Aorta (tissue), 5 donors: Measurements from ENCODE around the gene KRTAP19-3. TPM values are rescaled to one million over a fixed set of nuclear protein-coding genes. Genes with fewer than 3 reads are reported as not detected.

Experiments used
- ATAC-seq: fragments of 200-7000 bp; cut with Tn5 transposase; one replicate; pipeline ENCODE4 v1.9.1; 2022; ENCODE audit warnings: moderate library complexity; ENCODE audit not compliant: low FRiP score
- DNase-seq, 2 donors: peaks; one replicate each; pipeline ENCODE4 v3.0.0-alpha.2; 2020
- H3K27ac ChIP-seq, 2 donors: one replicate each; pipeline ENCODE4 v1.5.1; 2013; ENCODE audit warnings: low read length in 2 of 2, mild to moderate bottlenecking in 2 of 2, moderate library complexity in 2 of 2, control low read depth in 1 of 2, inconsistent platforms in 1 of 2, low read depth in 1 of 2
- H3K27me3 ChIP-seq, 2 donors: one replicate each; pipeline ENCODE4 v1.6.1; 2013; ENCODE audit warnings: control low read depth in 1 of 2, low read length in 1 of 2, mild to moderate bottlenecking in 1 of 2, moderate library complexity in 1 of 2; ENCODE audit not compliant: insufficient read depth in 2 of 2, control insufficient read depth in 1 of 2
- H3K36me3 ChIP-seq, 2 donors: one replicate each; pipeline ENCODE4 v1.6.1; 2013; ENCODE audit warnings: control low read depth in 1 of 2, low read length in 1 of 2, mild to moderate bottlenecking in 1 of 2; ENCODE audit not compliant: insufficient read depth in 2 of 2, control insufficient read depth in 1 of 2
- H3K4me1 ChIP-seq, 2 donors: one replicate each; pipeline ENCODE4 v1.6.1; 2013; ENCODE audit warnings: low read length in 2 of 2, control low read depth in 1 of 2, mild to moderate bottlenecking in 1 of 2, moderate library complexity in 1 of 2; ENCODE audit not compliant: insufficient read depth in 2 of 2, control insufficient read depth in 1 of 2
- H3K4me3 ChIP-seq, 2 donors: one replicate each; pipeline ENCODE4 v1.5.1; 2013; ENCODE audit warnings: low read length in 2 of 2, control low read depth in 1 of 2, mild to moderate bottlenecking in 1 of 2
- H3K9me3 ChIP-seq: one replicate; pipeline ENCODE4 v1.6.1; 2013; ENCODE audit warnings: mild to moderate bottlenecking, low read length; ENCODE audit not compliant: control insufficient read depth
- WGBS, 2 donors: extraction: QIAGEN DNeasy Blood & Tissue Kit; methylation state at CpG; one replicate each; pipeline ENCODE4 v1.1.7; 2013; 5-methylcytosine and 5-hydroxymethylcytosine counted together
- intact Hi-C, 2 donors: fragments of 100-400 bp; cut with DNase I; formaldehyde crosslinking; loops; one replicate each; pipeline versions ENCODE4 v1.14.2 to v1.15.0; 2022
- polyA plus RNA-seq, 2 donors: library from polyadenylated mRNA; stranded (reverse); fragments of 200-250 nt; gene quantifications; one replicate each; pipeline ENCODE4 v1.2.3, GENCODE V29; 2013
- total RNA-seq, 2 donors: library from RNA; stranded (reverse); fragmentation: NEBNext Ultra II Directional; extraction: Animal tissue kit (Norgen Biotek cat#: 25700); gene quantifications; one replicate each; pipeline ENCODE4 v1.2.1, GENCODE V29; 2021
- donor health status: healthy with polysubstance abuse.
- donor health status: Bipolar disorder and iron deficiency.
- donor health status: DM: no; HTN: no; CAD: no.
- donor health status: DM: no; HTN: no; CAD: no.
- donor health status: DM: yes; HTN: yes; CAD: no.

The KRTAP19-3 gene
- total and polyA plus RNA-seq, 4 donors = not detected

GRCh38 chr21:30480145-30480544 lies 11.7 kb downstream of the KRTAP19-3 start, which contains the start of gene KRTAP19-1:
KRTAP19-1 (minus strand) TSS chr21:30480367; CDS start chr21:30480317, 50 bp downstream.
- H3K27ac ChIP-seq = no peak within 1 kb of the TSS

GRCh38 chr21:30479259-30479658 lies 12.6 kb downstream of the KRTAP19-3 start:
- Histone ChIP-seq H3K36me3 (no peaks in the 10 kb centered on the region), H3K9me3 (no peaks in the 10 kb centered on the region), H3K27me3 (no peaks in the 10 kb centered on the region), H3K4me1 (no peaks in the 10 kb centered on the region), H3K4me3 (no peak overlapping the region), H3K27ac (no peak overlapping the region)
- ATAC-seq = no peak
- 19 to 29% methylated on average over 4 of the region's 4 CpGs for WGBS, 2 donors
- intact Hi-C loops = no loop called here
- DNase-seq = no peak

More at GRCh38 chr21:30480145-30480544, 11.7 kb downstream of the KRTAP19-3 start, which contains the start of gene KRTAP19-1:
- Histone ChIP-seq H3K4me1 (no peaks in the 10 kb centered on the region), H3K9me3 (no peaks in the 10 kb centered on the region), H3K4me3 (no peak within 1 kb of the TSS), H3K27me3 (no peaks in the 10 kb centered on the region), H3K36me3 (no peaks in the 10 kb centered on the region)
- intact Hi-C loops = no loop called here
- DNase-seq = peak in 1 of 2 donors; percentile 28
- WGBS, 2 donors = 93 to 94% methylated on average over 7 of the region's 7 CpGs
- no peak for ATAC-seq

GRCh38 chr21:30478004-30478403 lies 13.8 kb downstream of the KRTAP19-3 start:
- H3K9me3 ChIP-seq = no peaks in the 10 kb centered on the region
- H3K36me3 ChIP-seq = no peaks in the 10 kb centered on the region
- no peaks in the 10 kb centered on the region for H3K4me1 ChIP-seq
- no peak overlapping the region for H3K4me3 ChIP-seq
- intact Hi-C loops = no loop called here
- WGBS, 2 donors = 16 to 19% methylated on average over 3 of the region's 3 CpGs
- ATAC-seq (no peak), DNase-seq (no peak)
- no peak overlapping the region for H3K27ac ChIP-seq
- no peaks in the 10 kb centered on the region for H3K27me3 ChIP-seq

GRCh38 chr21:30468900-30469714 lies 22.7 kb downstream of the KRTAP19-3 start:
- H3K27me3 ChIP-seq = no peaks in the 10 kb centered on the region
- no peaks in the 10 kb centered on the region for H3K4me1 ChIP-seq
- DNase-seq (no peak), ATAC-seq (no peak)
- H3K4me3 ChIP-seq = no peak overlapping the region
- intact Hi-C loops = no loop called here
- H3K36me3 ChIP-seq = no peaks in the 10 kb centered on the region
- H3K27ac ChIP-seq = no peak overlapping the region
- no peaks in the 10 kb centered on the region for H3K9me3 ChIP-seq
- WGBS, 2 donors = 80 to 83% methylated on average over 6 of the region's 6 CpGs

GRCh38 chr21:30463713-30464112 lies 28.1 kb downstream of the KRTAP19-3 start:
- 68 to 88% methylated on average over 3 of the region's 3 CpGs for WGBS, 2 donors
- H3K27me3 ChIP-seq = no peaks in the 10 kb centered on the region
- H3K4me1 ChIP-seq = no peaks in the 10 kb centered on the region
- no peaks in the 10 kb centered on the region for H3K9me3 ChIP-seq
- intact Hi-C loops = no loop called here
- no peak for ATAC-seq
- no peak overlapping the region for H3K4me3 ChIP-seq
- H3K27ac ChIP-seq = no peak overlapping the region
- no peaks in the 10 kb centered on the region for H3K36me3 ChIP-seq
- DNase-seq = no peak

- ATAC-seq (no peak), DNase-seq (no peak)
- no peaks in the 10 kb centered on the region for H3K27me3 ChIP-seq
- H3K4me3 ChIP-seq = no peak overlapping the region
- H3K36me3 ChIP-seq = no peaks in the 10 kb centered on the region
- 96 to 99% methylated on average over 3 of the region's 3 CpGs for WGBS, 2 donors
- H3K27ac ChIP-seq = no peak overlapping the region
- intact Hi-C loops = no loop called here
- H3K4me1 ChIP-seq = no peaks in the 10 kb centered on the region
- no peaks in the 10 kb centered on the region for H3K9me3 ChIP-seq
Observed at GRCh38 chr21:30448514-30448913, 43.3 kb downstream of the KRTAP19-3 start.

- Histone ChIP-seq H3K4me1 (no peaks in the 10 kb centered on the region), H3K4me3 (no peak overlapping the region), H3K36me3 (no peaks in the 10 kb centered on the region), H3K27ac (no peak overlapping the region), H3K27me3 (no peaks in the 10 kb centered on the region), H3K9me3 (no peaks in the 10 kb centered on the region)
- no peak for DNase-seq
- intact Hi-C loops = no loop called here
- WGBS, 2 donors = 48 to 50% methylated on average over 4 of the region's 4 CpGs
- ATAC-seq = no peak
Observed at GRCh38 chr21:30447056-30447455, 44.8 kb downstream of the KRTAP19-3 start.

- H3K27me3 ChIP-seq = no peaks in the 10 kb centered on the region
- DNase-seq (no peak), ATAC-seq (no peak)
- H3K9me3 ChIP-seq = no peaks in the 10 kb centered on the region
- intact Hi-C loops = no loop called here
- no peak overlapping the region for H3K4me3 ChIP-seq
- H3K4me1 ChIP-seq = no peaks in the 10 kb centered on the region
- H3K27ac ChIP-seq = no peak overlapping the region
- no peaks in the 10 kb centered on the region for H3K36me3 ChIP-seq
- 57 to 60% methylated on average over 1 of the region's 1 CpG for WGBS, 2 donors
Observed at GRCh38 chr21:30444204-30444603, 47.6 kb downstream of the KRTAP19-3 start.

GRCh38 chr21:30443226-30443625 lies 48.6 kb downstream of the KRTAP19-3 start:
- H3K27me3 ChIP-seq = no peaks in the 10 kb centered on the region
- intact Hi-C loops = no loop called here
- H3K27ac ChIP-seq = no peak overlapping the region
- no peaks in the 10 kb centered on the region for H3K9me3 ChIP-seq
- DNase-seq (no peak), ATAC-seq (no peak)
- no peaks in the 10 kb centered on the region for H3K36me3 ChIP-seq
- no peak overlapping the region for H3K4me3 ChIP-seq
- H3K4me1 ChIP-seq = no peaks in the 10 kb centered on the region
